ENCODE results near the gene CALB2. TPM values are rescaled to one million over a fixed set of nuclear protein-coding genes. Genes with fewer than 3 reads are reported as not detected.

CALB2 gene
- total RNA-seq, 1 donor from 2014 or later = 0.64 TPM

DNA sequence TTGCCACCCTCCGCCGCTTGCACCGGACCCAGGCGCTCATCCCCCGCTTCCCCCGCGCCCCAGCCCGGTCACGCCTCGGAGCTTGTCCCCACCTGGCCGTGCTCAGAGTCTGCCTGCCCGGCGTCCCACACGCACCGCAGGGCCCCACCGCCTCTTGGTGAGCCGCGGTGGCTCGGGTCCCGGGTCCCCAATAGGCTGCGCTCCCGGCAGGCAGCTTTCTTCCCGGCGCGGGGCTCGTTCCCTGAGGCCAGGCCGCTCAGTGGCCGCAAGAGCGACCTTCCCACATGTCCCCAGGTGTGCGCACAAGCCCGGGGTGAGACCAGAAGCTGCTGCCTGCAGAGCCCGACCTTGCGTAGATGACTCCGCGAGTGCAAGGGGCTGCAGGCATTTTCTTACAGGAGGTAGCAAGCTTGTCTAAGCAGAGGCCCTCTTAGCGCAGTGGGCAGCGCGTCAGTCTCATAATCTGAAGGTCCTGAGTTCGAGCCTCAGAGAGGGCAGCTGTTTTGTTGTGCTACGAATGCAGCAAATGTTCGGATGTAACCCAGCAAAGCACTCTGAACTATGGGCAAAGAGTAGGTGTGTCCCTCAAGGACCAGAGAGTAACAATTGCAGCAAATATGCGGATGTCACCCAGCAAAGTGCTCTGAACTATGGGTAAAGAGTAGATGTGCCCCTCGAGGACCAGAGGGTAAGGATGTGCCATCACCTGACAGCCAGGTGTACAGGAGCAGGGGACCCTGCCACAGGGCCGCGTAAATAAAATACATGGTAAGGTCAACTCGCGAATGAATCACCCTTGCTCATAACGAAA lies 67.8 kb downstream of the CALB2 start:
- Histone ChIP-seq H3K36me3 (no peaks in the 10 kb centered on the region), H3K9me3 (no peaks in the 10 kb centered on the region), H3K4me3 (no peak overlapping the region), H3K27me3 (no peaks in the 10 kb centered on the region), H3K27ac (no peak overlapping the region), H3K4me1 (no peaks in the 10 kb centered on the region)
- TF ChIP-seq, protein P1, sequence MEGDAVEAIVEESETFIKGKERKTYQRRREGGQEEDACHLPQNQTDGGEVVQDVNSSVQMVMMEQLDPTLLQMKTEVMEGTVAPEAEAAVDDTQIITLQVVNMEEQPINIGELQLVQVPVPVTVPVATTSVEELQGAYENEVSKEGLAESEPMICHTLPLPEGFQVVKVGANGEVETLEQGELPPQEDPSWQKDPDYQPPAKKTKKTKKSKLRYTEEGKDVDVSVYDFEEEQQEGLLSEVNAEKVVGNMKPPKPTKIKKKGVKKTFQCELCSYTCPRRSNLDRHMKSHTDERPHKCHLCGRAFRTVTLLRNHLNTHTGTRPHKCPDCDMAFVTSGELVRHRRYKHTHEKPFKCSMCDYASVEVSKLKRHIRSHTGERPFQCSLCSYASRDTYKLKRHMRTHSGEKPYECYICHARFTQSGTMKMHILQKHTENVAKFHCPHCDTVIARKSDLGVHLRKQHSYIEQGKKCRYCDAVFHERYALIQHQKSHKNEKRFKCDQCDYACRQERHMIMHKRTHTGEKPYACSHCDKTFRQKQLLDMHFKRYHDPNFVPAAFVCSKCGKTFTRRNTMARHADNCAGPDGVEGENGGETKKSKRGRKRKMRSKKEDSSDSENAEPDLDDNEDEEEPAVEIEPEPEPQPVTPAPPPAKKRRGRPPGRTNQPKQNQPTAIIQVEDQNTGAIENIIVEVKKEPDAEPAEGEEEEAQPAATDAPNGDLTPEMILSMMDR (IDR thresholded peaks at IDR 0.05) = no peak
- intact Hi-C loops (cut with DNase I) = no loop called here
- DNase-seq (ENCODE audit: low spot score in 2 of 2) = no peak

DNA sequence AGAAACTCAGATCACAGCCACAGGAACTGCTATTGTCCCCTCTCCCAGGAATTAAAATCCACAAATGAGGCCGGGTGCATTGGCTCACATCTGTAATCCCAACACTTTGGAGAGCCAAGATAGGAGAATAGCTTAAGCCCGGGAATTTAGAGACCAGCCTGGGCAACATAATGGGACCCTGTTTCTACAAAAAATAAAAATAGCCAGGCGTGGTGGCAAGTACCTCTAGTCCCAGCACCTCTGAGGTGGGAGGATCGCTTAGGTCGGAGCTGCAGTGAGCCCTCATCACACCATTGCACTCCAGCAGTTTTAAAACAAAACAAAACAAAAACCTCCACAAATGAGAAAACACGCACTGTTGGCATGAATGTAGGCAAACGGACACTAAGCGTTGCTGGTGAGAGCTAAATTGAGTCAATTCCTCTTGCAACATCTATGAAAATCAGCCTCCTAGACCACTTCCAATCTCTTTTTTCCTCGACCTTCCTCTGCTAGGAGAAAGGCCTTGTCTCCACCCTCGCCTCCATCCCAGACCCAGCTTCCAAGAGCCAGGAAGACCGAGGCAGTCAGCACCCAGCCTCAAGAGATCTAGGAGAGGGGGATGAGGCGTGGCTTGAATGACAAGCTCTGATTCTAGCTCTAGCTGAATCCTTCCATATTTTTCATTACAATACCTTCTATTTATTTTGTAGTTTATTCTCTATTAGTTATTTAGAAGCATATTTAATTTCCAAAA lies 68.5 kb downstream of the CALB2 start:
- H3K4me3 ChIP-seq = no peak overlapping the region
- intact Hi-C loops (cut with DNase I) = no loop called here
- no peak for DNase-seq (ENCODE audit: low spot score in 2 of 2)
- H3K27ac ChIP-seq = no peak overlapping the region
- H3K27me3 ChIP-seq = no peaks in the 10 kb centered on the region
- TF ChIP-seq, protein P1 (IDR thresholded peaks at IDR 0.05) = no peak
- no peaks in the 10 kb centered on the region for H3K9me3 ChIP-seq
- no peaks in the 10 kb centered on the region for H3K4me1 ChIP-seq
- H3K36me3 ChIP-seq = no peaks in the 10 kb centered on the region

DNA sequence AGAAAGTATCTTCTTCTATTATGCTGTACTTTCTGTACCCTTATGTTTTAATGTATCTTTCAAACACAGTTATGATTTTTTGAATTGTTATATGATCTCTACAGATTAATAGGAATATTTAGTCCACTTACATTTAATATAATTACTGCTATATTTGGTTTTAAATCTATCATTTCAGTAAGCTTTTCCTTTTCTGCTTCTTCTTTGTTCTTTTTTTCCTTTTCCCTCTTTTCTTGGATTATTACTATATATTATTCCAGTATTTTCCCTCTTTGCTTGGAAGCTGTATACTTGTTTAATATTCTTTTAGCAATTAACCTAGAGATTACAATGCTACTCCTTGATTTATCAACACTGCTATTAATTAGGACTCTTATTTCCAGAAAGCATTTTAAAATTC lies 69.9 kb downstream of the CALB2 start:
- no peak for DNase-seq (ENCODE audit: low spot score in 2 of 2)
- Histone ChIP-seq H3K36me3 (no peaks in the 10 kb centered on the region), H3K27ac (no peak overlapping the region), H3K9me3 (no peaks in the 10 kb centered on the region), H3K27me3 (no peaks in the 10 kb centered on the region), H3K4me1 (no peaks in the 10 kb centered on the region), H3K4me3 (no peak overlapping the region)
- TF ChIP-seq, protein P1 (IDR thresholded peaks at IDR 0.05) = no peak
- intact Hi-C loops (cut with DNase I) = no loop called here

DNA sequence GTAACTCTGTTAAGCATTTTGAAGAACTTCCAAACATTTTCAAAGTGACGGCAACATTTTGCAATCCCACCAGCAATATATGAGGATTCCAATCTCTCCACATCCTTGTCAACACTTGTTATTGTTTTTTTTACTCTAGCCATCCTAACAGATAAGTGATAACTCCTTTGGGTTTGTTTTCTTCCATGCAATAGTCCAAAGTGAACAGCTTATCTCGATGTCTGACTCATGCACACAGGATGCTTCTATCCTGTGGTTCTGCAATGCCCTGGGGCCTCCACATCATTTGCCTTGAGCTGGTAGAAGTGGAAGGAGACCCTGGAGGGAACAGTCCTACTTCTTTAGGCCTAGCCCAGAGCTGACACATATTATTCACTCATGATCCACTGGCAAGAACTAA lies 70.4 kb downstream of the CALB2 start:
- TF ChIP-seq, protein P1 (IDR thresholded peaks at IDR 0.05) = no peak
- Histone ChIP-seq H3K27ac (no peak overlapping the region), H3K27me3 (no peaks in the 10 kb centered on the region), H3K4me3 (no peak overlapping the region), H3K4me1 (no peaks in the 10 kb centered on the region), H3K36me3 (no peaks in the 10 kb centered on the region), H3K9me3 (no peaks in the 10 kb centered on the region)
- intact Hi-C loops (cut with DNase I) = no loop called here
- no peak for DNase-seq (ENCODE audit: low spot score in 2 of 2)

DNA sequence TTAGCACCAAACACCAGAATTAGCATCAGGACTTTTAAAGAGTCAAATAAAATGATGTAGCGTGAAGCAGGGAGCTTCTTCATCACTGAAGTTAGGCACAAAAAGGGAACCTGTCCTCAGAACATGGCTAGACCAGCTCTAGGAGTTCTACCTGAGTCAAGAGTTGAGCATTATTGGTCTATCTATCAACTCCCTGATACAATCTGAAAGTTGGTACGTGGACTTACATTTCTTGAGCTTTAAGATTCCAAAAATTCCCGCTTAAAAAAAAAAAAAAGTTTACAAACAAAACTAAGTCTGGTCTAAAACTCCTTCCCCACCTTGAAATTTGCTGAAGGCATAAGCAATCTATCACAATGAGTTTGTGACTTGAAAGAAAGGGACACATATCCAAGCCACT lies 71.1 kb downstream of the CALB2 start:
- no peak overlapping the region for H3K27ac ChIP-seq
- TF ChIP-seq, protein P1 (IDR thresholded peaks at IDR 0.05) = no peak
- no peak for DNase-seq (ENCODE audit: low spot score in 2 of 2)
- no peaks in the 10 kb centered on the region for H3K4me1 ChIP-seq
- H3K27me3 ChIP-seq = no peaks in the 10 kb centered on the region
- H3K4me3 ChIP-seq = no peak overlapping the region
- no peaks in the 10 kb centered on the region for H3K36me3 ChIP-seq
- intact Hi-C loops (cut with DNase I) = no loop called here
- no peaks in the 10 kb centered on the region for H3K9me3 ChIP-seq

All from ascending aorta (tissue), 2 donors.